Activated T-cell treated with anti-CD3 and anti-CD28 coated beads for 48 hours (primary cell): ENCODE data around the gene APOC4.
A peak's percentile ranks its signal among the peaks of the same experiment; 100 is the strongest.
"Not testable (repeated sequence)": the region's sequence is repeated elsewhere in the genome, so short reads cannot be mapped to it uniquely, and the experiment has no call there.

Source experiments
- DNase-seq: peaks from one replicate; pipeline ENCODE4 v3.0.0-alpha.2; 2020; ENCODE audit warnings: low read depth

APOC4 gene

DNA sequence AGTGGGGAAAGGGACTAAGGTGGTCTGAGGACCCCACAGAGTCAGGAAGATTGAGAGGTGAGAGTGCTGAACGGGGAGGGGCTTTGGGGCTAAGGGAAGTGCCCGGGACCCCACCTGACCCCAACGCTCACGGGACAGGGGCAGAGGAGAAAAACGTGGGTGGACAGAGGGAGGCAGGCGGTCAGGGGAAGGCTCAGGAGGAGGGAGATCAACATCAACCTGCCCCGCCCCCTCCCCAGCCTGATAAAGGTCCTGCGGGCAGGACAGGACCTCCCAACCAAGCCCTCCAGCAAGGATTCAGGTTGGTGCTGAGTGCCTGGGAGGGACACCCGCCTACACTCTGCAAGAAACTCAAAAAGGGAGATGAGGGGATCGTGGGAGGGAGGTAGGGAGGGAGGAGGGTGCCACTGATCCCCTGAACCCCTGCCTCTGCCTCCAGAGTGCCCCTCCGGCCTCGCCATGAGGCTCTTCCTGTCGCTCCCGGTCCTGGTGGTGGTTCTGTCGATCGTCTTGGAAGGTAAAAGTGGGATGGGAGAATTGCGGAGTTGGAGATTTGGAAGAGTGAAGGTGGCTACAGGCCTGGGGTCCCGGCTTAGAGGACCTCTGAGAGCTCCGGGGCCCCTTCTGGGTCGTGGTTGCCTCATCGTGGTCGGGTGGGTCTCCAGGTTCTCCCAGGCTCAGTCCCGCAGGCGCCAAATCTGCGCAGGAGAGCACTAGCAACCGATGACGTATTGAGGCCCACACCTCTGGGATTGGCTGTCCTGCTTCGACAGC, 27.4 kb upstream of the APOC4 start, which contains the start of gene APOC1:
TSS of gene APOC1 (plus strand) at position 176 of the 774 bp plus-strand sequence. CDS start at position 460, 284 bp downstream.
- peak; percentile 74 for DNase-seq

GRCh38 chr19:44924243-44924725, 17.8 kb upstream of the APOC4 start:
- no peak for DNase-seq

- no peak for DNase-seq
These were observed 16.7 kb upstream of the APOC4 start for GRCh38 chr19:44925114-44925891.

GRCh38 chr19:44926245-44927077, 15.6 kb upstream of the APOC4 start:
- DNase-seq, result not testable (repeated sequence)

- DNase-seq, result no peak
These were observed 14.3 kb upstream of the APOC4 start for GRCh38 chr19:44927746-44928145.

DNA sequence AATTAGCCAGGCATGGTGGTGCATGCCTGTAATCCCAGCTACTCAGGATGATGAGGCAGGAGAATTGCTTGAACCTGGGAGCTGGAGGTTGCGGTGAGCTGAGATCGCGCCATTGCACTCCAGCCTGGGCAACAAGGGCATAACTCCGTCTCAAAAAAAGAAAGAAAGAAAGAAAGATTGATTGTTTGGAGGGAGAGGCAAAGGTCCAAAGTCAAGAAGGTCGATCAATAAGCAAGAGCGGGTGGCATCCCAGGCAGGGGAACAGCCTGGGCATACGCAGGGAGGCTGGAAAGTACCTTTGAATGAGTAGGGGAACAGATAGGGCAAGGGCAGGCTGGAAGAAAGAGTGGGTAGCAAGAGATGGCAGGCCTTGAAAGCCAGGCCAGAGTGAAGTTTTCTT, 11.9 kb upstream of the APOC4 start:
- no peak for DNase-seq

DNA sequence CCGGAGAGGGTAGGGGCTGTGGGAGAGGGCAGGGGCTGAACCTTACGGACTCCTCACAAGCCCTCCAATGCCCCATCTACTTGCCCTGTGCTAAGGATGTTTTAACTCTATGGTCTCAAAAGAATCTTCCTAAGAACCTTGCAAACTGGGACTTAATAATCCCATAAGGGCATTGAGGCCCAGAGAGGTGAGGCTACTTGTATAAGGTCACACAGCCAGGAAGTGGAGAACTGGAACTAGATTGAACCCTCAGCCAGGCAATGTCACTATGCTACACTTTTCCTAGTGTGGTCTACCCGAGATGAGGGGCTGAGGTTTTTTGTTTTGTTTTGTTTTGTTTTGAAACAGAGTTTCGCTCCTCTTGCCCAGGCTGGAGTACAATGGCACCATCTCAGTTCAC, 10.5 kb upstream of the APOC4 start:
- no peak for DNase-seq

DNA sequence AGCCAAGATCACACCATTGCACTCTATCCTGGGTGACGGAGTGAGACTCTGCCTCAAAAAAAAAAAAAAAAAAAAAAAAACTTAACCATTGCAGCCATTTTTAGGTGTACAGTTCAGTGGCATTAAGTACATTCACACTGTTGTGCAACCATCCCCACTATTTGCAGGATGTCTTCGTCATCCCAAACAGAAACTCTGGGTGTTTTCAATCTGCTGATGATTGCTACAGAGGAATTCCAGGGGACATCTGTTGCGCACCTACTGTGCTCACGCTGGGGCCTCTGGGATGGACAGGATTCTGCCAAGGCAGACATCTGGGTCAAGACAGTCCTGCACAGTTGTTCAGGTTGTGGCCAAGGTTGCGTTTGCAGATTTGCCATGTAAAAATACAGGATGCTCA, 2.4 kb upstream of the APOC4 start:
- DNase-seq, result no peak

DNA sequence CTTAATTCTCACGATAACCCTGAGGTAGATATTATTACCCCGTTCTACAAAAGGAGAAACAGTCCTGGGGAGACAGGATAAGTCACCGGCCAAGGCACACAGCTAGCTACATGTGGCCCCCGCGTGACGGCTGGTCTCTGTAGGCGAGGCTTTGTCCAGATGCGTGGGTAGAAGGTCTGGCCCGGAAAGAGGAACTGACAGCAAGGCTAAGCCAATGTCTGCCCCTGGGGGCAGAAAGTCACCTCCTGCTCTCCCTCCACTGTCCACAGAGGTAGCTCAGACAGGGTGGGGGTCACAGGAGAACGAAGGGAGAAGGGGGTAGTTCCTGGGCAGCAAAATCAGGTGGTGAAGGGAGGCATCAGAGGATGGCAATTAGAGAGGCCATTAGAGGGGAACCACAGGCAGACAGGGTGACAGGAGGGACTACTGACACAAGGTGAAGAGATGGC, 1.8 kb downstream of the APOC4 start:
- DNase-seq, result no peak

DNA sequence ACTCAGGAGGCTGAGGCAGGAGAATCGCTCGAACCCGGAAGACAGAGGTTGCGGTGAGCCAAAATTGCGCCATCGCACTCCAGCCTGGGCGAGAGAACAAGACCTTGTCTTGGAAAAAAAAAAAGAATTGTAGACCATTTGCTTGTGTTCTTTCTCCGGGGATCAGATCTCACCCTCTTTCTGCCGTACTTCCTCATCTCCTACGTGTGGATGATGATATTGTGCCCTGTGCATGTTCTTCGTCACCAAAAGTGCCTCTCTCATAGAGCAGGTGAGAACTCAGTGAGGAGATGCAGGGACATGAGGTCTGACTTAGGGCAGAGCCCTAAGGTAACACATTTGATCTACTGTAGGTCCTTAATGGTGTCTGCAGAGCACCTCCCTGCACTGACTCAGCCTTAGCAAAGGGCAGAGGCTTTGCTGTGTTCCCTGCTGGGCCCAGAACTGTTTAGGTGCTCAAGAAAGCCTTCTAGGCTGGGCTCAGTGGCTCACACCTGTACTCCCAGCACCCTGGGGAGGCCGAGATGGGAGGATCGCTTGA, 5.1 kb downstream of the APOC4 start:
- no peak for DNase-seq

DNA sequence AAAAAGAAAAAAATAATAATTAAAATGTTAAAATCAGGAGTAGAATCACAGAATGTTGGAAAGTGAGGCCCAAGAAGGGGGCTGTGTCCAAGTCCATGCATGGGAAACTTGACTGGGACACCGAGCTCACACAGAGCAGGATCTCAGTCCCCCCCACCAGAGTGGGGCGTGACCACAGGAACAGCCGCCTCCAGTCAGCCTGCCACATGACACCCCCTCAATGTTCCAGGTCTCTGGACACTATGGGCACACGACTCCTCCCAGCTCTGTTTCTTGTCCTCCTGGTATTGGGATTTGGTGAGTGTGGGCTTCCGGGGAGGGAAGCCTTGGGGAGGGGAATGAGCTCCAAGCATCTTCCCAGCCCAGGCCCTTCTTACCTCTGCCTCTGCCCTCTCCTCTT, 6.2 kb downstream of the APOC4 start:
- DNase-seq, result no peak

GRCh38 chr19:44948763-44949374, 6.8 kb downstream of the APOC4 start:
- DNase-seq, result no peak

- DNase-seq, result no peak
These were observed 7.5 kb downstream of the APOC4 start for GRCh38 chr19:44949550-44949949.

GRCh38 chr19:44951179-44952159, 9.4 kb downstream of the APOC4 start:
- DNase-seq, result peak; percentile 17

DNA sequence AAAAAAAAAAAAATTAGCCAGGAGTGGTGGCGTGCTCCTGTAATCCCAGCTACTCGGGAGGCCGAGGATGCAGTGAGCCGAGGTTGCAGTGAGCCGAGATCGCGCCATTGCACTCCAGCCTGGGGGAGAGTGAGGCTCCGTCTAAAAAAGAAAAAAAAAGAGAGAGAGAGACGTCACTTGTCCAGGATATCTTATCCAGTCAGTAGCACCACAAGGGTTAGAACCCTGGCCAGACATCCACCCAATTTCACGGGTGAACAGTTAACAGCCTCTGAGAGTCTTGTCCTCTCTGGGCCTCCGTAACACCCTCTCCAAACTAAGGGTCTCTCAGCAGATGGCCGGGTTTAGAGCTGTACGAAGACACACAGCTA, 12.2 kb downstream of the APOC4 start:
- no peak for DNase-seq

DNA sequence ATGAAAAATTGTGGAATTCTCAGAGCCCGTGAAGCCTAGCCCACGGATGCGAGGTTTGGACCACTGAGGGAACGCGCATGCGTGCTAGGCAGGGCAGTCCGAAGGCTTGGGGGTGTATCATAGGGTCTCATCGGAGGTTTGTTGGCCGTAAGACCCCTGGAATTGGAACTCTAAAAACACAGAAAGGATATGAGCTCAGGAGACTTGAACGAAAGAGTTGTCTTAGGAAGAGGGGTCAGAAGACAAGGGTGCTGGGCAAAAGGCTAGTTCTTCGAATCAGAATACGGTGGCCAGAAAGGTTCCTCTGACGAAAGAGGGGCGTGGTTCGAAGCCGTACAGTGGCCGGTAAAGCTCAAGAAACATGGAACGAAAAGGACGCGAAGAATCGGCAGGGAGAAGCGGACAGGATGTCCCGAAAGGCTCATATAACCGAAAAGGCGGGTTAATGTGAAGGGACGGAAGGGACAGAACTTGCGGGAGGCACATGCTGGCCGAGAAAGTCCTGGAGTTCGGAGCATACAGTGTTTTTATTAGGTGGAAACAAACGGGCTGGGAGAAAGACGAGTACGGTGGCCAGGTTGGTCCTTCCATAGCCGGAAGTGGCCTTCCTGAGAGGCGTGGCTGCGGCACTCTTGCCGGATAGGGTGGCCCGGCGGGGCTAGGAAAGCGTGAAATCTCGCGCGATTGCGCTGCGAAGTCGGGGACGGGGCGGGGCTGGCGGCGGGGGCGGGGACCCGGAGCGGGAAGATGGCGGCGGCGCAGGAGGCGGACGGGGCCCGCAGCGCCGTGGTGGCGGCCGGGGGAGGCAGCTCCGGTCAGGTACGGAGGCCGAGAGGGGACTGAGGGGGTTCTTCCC, 12.8 kb downstream of the APOC4 start, which contains the start of gene CLPTM1:
TSS of gene CLPTM1 (plus strand) at position 732 of the 856 bp plus-strand sequence. CDS start at position 748, 16 bp downstream.
- peak; percentile 96 for DNase-seq

- DNase-seq, result no peak
These were observed 13.7 kb downstream of the APOC4 start for GRCh38 chr19:44955505-44956439.

- DNase-seq, result no peak
These were observed 15.5 kb downstream of the APOC4 start for GRCh38 chr19:44957526-44957925.
